Measurements from ENCODE around the gene ERC2.

ERC2 gene

DNA sequence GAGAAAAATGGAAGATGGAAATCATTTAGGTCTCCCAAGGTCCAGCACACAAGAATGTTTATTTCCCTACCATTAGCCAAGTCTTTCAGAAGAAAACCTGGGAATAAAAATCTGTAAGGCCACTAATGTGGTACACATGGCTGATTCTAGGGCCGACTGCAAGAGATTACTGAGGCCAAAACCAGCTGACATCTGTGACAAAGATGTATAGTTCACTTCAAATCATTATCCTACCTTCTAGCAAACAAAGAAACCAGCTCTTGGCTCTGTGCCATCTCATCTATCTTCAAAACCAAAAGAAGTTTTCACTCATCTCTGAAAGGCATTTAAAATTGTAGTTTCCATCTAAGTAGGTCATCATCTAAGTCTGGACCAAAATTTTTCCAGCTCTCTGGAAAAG is 43.9 kb downstream of the ERC2 start:
- DNase-seq, result no peak

DNA sequence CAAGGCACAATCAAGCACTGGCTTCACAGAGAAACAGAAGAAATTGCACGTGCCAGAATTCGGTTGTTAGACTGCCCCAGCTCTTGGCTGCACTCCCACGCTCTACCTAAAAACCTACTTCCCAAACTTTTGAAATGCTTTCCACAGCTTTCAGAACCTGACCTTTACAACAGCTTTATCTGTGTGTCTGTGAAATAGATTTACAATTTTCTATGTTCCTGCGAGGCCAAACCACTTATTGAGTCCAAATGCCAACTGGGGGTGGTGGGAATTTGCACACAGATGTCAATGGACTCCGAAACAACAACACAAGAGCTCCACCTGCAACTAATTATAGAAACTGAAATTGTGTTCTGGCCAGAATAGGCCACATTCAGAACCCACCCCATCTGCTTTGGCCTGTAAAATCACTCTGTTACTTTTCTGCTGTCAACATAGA is 44.6 kb downstream of the ERC2 start:
- DNase-seq, result peak; percentile 60

DNA sequence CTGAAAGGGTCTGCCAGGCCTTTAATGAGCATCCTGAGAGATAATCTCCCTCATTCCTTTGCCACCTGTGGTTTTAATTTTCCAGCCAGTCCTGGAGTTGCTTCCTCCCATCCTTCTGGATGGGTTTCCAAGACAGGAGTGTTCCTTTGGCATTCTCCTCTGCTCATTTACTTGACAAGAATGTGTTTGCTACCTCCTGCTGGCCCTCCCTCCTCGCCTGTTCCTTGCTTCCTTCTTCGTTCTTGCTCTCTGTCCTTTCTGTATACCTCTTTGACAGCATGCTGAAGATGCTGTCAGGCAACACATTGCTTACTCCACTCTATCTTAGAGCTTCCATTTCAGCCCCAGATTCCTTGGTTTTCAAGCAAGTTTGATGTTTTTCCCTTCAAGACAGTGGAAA is 46.0 kb downstream of the ERC2 start:
- DNase-seq, result no peak

DNA sequence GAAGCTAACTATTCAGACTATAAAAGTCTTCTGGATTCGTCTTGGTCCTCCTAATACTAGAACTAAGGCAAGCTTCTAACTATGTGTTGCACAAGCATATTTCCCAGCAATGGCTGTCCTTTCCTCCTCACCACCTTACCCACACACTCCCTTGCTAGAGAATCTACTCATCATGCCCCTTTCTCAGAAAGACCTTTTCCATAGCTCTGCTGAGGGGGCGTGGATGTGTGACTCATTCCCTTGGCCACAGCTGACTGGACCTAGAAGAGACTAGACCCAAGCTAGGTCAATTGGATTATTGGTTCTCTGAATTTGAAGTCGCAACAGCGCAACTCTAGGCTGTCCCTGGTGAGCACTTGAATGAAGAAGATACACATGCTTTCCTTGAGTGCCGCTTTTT is 47.1 kb downstream of the ERC2 start:
- no peak for DNase-seq

DNA sequence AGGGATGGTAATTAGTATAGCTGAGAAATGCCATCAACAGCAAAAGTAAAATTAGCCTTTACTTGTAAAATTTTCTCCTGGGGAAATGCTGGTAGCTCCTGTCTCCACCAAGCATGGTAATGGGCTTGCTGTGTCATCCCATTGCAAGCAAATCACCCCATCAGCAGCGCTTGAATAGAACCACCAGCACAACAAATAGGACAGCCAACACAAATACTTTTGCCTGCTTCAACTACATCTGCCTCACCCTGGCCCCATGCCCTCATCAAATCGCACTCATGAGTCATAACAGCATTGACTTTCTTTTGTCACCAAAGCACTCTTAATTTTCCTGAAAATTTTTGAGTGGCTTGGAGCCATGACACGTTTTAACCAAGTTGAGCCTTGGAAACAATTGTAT is 52.6 kb downstream of the ERC2 start:
- DNase-seq, result no peak

DNA sequence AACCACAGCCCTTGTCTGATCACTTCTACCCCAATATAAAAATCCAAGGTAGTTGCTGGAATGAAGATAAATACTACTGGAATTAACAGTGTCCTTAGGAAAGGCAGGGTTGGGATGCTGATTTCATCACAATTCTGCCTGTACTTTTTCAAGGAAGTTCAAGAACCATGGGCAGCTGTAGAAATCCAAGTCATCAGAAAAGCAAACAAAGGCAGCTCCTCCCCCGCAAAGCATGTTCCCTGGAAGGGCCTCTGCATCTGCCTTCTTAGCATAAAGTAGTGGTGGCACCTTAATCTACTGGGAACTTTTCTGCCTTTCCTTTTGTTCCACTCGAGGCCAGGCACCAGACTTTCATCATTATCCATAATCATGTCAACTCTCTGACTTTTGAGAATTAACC is 54.4 kb downstream of the ERC2 start:
- DNase-seq, result no peak

DNA sequence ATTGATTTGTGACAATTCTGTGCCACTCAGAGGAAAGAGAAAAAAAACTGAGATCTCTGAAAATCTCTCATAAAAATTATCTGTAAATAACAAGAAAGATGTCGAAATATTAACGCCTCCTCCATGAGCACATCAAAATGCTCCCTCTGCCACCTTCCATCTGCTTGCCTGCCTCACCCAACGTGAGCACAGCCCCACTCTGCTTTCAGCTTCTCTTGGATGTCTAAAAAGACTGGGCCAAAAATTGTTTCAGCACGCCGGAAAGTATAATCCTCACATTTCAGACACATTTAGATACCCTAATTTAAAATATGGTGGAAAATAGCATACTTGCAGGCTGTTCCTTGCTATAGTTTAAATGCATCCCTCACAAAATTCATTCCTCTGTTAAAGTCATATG is 57.1 kb downstream of the ERC2 start:
- DNase-seq, result no peak

DNA sequence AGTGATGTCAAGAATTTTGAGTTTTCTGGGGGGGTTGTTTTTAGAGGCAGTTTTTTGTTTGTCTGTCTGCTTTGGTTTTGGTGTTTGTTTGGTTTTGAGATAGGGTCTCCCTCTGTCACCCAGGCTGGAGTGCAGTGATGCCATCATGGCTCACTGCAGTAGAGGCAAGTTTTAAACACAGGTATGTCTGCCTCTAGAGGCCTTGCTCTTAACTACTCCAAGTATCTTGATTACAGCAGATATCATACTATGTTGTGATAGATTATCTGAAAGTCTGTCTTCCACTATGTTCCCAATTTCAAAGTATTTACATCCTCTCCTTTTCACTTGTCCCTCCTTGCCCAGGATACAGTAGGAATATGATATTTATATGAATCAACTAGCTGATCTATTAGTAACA is 57.7 kb downstream of the ERC2 start:
- no peak for DNase-seq

DNA sequence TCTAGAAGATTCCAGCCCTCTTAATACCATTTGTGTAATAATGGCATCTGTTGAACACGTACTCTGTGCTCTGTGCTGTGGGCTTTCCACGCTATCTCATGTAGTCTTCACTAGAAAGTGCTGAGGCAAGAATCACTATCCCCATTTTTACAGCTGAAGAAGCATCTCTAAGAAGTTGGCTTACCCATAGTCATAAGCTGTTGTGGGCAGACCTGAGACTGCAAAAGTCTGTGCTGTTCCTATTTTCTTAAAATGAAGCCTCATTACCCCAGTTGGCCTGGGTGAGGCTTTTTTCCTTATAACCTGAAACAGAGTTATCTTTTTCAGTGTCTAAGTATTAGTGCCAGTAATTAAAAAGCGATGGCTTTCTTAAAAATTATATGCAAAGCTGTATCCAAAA is 58.5 kb downstream of the ERC2 start:
- DNase-seq, result no peak

DNA sequence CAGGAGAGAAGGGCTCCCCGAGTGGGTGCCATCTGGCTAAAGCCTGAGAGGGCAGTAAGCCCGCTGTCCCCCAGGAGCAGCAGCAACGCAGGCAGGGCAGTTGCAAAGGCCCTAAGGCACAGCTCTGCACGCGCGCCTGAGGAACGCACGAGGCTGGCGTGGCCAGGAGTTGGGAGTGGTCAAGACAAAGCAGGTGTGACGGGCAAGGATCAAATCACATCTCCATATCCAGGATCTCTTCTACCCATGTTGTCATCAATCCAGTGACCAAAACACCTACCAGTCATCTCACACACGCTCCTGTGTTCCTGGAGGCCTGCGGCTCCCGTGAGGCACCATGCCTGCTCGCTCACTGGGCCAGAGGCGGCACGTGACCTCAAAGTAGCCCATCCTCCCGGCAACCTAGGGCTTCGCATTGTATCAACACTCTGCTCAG is 59.5 kb downstream of the ERC2 start:
- DNase-seq, result no peak

DNA sequence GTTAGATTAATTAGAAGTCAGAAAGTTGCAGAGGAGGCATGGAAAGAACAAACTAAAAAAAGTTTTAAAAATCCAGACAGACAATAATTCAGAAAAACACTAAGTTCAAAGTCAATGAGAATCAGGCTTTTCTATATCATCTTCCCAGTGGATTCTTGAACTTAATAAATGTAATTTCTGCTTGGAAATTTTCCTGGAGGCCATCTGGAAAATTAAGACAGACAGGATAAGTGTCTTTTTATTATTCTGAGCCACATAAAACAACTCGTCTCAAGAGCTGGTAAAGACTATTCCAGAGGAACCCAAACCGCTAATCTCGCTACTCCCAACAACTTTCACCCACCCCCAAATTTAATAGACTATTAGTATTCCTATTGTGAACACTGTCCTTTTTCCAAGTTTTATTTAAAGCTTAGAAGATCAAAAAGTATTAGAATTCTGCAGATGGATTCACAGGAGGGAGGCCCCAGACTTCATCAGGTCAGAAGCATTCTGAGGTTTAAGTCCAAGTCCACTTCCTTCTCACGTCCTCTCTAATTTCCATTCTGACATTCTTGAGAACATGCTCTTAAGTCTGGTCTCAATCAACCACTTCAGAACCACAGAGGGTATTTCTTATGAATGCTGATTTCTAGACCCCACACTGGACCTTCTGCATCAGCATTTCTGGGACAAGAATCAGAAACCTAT is 61.3 kb downstream of the ERC2 start:
- DNase-seq, result no peak

DNA sequence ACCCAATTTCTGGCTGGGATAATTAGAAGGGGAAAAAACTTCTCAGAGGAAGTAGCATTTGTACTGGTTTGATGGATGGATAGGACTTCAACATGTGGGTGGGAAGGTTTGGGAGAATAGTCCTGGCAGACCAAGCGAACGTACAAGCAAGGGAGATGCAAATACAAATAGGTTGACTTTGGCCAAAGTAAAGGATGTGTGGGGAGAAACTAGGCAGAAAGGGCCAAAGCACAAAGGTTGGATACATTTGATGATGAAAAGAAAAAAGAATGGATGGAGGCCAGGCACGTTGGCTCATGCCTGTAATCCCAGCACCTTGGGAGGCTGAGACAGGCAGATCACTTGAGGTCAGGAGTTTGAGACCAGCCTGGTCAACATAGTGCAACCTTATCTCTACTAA is 63.4 kb downstream of the ERC2 start:
- DNase-seq, result no peak

DNA sequence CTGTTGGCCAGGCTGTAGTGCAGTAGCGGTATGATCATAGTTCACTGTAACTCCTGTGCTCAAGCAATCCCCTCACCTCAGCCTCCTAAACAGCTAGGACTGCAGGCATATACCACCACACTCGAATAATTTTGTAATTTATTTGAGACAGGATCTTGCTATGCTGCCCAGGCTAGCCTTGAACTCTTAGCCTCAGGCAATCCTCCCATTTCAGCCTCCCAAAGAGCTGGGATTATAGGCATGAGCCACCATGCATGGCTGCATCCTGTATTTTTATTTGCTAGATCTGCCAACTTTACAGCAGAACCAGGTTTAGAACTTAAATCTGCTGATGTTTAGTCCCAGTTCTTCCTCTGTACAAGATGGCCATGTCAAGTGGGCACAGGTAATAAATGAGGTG is 69.6 kb downstream of the ERC2 start:
- DNase-seq, result no peak

DNA sequence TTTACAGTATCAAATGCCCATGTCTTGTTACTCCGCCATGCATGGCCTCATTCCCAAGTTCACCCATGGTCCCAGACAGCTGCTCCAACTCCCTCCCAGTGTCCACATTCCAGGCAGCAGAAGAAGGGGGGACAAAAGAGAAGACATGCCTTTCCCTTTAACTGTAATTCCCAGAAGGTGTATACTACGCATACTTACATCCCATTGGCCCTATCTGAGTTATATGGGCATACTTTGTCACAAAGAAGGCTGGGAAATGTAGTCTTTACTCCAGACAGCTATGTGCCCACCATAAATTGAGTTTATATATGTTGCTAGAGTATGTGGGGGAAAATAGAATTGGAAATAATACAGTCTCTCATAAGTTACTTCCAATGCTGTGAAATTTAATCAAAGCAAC is 70.5 kb downstream of the ERC2 start:
- DNase-seq, result no peak

DNA sequence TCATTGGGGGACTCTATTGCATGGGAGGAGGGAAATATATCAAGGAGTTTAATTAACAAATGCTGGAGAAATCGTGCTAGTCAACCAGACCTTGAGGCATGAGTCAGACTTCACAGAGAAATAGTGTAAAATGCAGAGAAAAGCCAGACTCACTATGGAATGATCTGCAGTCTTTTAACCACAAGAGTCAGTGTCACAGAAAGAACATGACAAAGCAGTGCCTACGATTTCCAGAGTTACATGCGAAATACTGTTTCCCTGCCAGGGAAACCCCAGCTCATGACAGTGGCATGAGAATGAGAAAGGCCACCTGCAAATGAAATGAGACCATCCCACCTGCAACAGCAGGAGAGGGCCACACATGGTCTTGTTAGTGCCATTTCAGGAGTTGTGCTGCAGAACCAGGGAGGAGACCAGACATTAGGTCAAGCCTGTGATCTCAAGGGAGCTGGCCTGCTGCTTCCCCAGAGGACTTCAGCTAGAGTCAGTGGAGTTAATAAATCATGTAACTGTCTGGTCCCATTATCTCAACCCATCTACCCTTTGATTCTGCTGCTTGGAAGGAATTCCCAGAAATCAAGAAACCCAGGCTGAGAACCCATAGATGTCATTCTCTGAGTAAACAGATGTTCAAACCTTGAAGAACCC is 79.0 kb downstream of the ERC2 start:
- DNase-seq, result no peak

DNA sequence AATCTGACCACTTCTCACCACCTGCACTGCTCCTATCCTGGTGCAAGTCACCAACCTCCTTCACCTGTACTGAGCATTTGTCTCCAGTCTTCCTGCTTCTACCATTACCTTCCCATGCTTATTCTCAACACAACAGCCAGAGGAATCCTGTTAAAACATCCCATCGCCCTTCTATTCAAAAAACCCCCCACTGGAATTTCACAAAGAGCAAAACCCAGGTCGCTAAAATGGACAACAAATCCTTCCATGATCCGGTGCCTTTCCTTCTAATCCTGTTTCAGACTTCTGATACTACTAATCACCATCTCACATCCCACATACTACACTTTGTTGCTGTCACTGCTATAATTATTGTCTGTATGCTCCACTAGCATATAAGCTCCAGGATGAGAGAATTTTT is 85.2 kb downstream of the ERC2 start:
- DNase-seq, result no peak

DNA sequence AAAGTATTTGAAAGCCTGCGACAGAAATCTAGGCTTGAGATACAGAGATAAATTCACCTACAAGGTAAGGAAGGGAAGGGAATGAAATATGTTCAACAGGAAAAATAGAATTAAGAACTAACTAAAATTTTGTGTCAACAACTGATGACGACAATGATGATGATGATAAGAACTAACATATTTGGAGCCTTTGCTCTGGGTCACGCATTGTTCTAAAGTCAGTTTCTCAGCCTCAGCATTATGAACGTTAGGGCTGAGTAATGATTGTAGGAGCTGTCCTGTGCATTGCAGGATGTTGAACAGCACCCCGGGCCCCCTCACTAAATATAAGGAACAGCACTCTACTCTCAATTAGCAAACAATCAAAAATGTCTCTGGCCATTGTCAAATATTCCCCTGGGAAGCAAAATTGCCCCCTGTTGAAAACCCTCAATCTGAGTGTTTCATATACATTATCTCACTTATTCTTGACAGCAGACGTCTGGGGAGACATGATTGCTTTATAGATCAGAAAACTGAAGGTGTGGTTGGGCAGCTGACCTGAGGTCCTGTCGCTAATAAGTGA is 88.5 kb downstream of the ERC2 start:
- DNase-seq, result no peak

DNA sequence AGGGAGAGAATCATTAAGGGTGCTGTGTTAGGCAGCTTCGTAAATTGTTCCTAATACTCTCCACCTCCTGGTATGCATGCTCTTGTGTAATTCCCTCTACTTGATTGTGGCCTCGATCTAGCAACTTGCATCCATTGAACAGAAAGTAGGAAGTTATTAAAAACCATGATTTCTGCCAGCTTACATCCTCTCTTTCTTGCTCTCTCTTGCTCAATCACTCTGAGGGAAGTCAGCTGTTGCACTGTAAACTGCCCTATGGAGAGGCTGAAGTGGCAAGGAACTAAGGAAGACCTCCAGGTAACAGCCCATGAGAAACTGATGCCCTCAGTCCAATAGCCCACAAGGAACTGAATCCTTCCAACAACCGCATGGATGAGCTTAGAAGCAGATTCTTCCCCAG is 92.6 kb downstream of the ERC2 start:
- DNase-seq, result no peak

DNA sequence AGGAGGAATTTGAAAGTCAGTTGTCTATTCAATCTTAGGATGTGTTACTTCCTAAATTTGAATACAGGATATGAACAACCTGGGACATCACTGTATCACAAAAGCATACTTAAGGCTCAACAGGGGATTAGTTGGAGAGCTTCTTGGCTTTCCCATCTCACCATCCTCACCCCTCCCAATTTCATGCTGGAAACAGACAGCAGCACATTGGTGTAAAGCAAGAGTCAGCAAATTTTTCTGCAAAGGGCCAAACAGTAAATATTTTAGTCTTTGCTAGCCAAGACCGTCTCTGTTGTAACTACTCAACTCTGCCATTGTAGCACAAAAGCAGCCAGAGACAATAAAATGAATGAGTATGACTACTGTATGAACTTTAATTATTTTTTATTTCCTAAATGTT is 94.9 kb downstream of the ERC2 start:
- no peak for DNase-seq

DNA sequence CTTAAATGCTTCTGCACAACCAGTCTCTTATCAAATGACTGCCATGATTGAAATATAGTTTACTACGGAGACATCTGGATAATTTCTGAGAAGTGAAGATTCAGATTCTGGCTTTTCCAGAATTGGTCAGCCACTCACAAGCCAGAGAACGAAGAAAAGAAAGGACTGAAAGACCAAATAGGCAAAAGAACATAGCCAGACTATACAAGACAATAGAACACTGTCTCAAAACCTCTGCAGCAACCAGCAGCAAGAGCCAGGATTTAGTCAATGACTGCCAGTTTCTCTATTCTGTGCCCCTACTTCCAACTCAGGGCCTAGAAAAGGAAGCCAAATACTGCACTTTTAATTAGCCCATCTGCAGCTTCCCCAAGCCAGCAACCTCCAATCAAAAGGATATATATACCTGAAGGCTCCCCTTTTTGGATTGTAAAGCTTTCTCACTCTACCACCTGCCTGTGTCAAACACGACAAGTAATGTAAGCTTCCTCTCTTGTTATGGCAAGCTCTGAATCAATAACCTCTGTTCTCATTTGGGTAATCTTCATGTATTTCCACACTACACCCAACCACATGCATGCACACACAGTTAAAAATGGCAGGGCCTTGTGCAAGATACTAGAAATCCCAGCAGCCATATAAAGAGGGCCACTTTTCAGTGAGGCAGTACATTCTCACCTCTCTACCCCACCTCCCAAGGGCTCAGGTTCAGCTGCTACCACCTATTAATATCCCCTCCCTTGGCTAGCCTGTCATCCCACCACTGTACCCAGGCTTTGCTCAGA is 97.1 kb downstream of the ERC2 start:
- no peak for DNase-seq

DNA sequence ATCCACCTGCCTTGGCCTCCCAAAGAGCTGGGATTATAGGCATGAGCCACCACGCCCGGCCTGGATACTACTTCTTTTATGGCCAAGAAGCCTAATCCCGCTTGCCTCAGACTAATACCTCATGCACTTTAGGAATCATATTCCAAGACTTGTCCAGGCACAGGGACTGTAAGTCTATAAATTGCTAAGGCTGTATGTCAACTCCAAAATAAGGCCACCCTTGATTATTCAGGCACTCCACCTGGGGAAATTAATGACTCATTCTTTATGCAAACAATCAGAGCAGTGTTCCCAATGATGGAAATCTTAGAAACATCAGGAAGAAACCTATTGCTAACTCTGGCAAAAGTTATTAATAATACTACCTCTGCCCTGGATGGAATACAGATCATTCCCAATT is 98.4 kb downstream of the ERC2 start:
- DNase-seq, result no peak

DNA sequence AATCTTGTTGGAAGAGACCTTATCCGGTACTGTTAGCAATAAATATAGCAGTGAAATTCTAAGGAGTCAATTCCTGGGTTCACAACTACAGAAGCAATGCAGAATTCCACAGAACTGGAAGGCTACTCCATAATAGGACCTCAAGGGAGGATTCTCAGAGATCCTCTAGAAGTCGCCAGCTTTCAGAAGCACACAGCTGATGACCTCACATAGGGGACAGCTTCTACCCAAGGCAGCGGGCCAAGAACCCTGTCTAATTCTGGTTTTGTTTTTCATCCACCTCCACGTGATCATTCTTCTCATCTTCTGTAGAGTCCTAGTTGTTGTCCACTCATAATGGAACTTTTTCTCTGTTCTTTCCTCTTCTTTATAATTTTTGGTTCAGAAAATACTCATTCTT is 99.4 kb downstream of the ERC2 start:
- no peak for DNase-seq

DNA sequence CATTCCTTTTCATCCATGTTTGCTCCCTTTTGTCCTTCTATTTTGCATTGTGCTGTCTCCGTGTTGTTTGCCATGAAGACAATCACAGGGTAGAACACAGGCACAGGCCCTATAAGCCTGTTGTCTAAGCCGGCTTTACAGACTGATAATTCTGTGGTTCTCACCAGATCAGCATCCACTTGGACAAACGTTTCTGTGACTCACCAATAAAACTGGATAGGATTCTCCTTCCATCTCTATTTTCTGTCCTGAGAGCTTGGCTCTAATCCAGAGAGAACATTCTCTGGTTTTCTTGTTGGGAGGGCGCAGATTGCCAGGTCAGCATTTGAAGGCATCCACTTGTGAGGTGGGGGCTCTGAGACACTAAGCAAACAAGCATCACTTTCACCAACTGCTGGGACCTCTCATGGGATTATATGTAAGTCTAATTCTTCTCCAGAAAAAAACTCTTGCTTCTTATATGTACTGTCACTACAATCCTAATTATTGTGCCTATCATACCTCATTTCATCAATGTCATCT is 101.6 kb downstream of the ERC2 start:
- no peak for DNase-seq

Measured in right hindlimb (tissue), 1 donor.